Suprapubic skin (tissue), 4 donors: Measurements from ENCODE around the gene ZNF837. TPM values are rescaled to one million over a fixed set of nuclear protein-coding genes. Genes with fewer than 3 reads are reported as not detected.

Experiments
- DNase-seq, 2 donors: peaks; one replicate each; pipeline ENCODE4 v3.0.0-alpha.2; 2019; ENCODE audit warnings: low spot score in 2 of 2
- H3K27ac ChIP-seq: fragments of 200-600 bp; sonication (generic); one replicate; pipeline ENCODE4 v1.5.1; 2019
- H3K27me3 ChIP-seq: fragments of 200-600 bp; sonication (generic); one replicate; pipeline ENCODE4 v1.5.1; 2019
- H3K36me3 ChIP-seq: fragments of 200-600 bp; sonication (generic); one replicate; pipeline ENCODE4 v1.5.1; 2019
- H3K4me1 ChIP-seq: fragments of 200-600 bp; sonication (generic); one replicate; pipeline ENCODE4 v1.5.1; 2019
- H3K4me3 ChIP-seq: fragments of 200-600 bp; sonication (generic); one replicate; pipeline ENCODE4 v1.5.1; 2019; ENCODE audit warnings: mild to moderate bottlenecking
- H3K9me3 ChIP-seq: fragments of 200-600 bp; sonication (generic); one replicate; pipeline ENCODE4 v1.5.1; 2019
- EP300 ChIP-seq: sonication (generic); formaldehyde crosslinking; IDR thresholded peaks from one replicate; pipeline ENCODE4 v1.6.1; 2017; ENCODE audit warnings: antibody characterized with exemption
- POLR2A ChIP-seq, 2 donors: fragments of 450-650 bp; IDR thresholded peaks; one replicate each; pipeline ENCODE4 v1.6.1; 2017; ENCODE audit warnings: antibody characterized with exemption in 2 of 2, mild to moderate bottlenecking in 2 of 2, moderate library complexity in 2 of 2
- POLR2AphosphoS5 ChIP-seq, 3 donors: sonication (generic); formaldehyde crosslinking; IDR thresholded peaks; one replicate each; pipeline ENCODE4 v1.6.1; 2017; ENCODE audit warnings: antibody characterized with exemption in 3 of 3
- WGBS: methylation state at CpG from one replicate; pipeline ENCODE4 v1.1.5; 2018; 5-methylcytosine and 5-hydroxymethylcytosine counted together
- total RNA-seq, 4 donors: library from RNA; depleted of rRNA; stranded (reverse); fragments of >200 nt; gene quantifications; one replicate each; pipeline ENCODE4 v1.1.0, GENCODE V29; 2016
- TF ChIP-seq, protein P1 (sequence below), 2 donors: fragments of 200-600 bp in 1 of 2; fragments of 450-650 bp in 1 of 2; sonication (generic) in 1 of 2; IDR thresholded peaks; one replicate each; pipeline ENCODE4 v1.5.1; 2016 to 2019; ENCODE audit warnings: antibody characterized with exemption in 2 of 2, mild to moderate bottlenecking in 1 of 2, moderate library complexity in 1 of 2

ZNF837 gene
- total RNA-seq, 4 donors from 2014 or later = 2.6 to 6.2 (median 4.3) TPM

- WGBS = 0% methylated on average over 13 of the region's 82 CpGs
- no peak for TF ChIP-seq POLR2AphosphoS5 (IDR thresholded peaks at IDR 0.05)
- TF ChIP-seq EP300 = no peak
- TF ChIP-seq, protein P1, sequence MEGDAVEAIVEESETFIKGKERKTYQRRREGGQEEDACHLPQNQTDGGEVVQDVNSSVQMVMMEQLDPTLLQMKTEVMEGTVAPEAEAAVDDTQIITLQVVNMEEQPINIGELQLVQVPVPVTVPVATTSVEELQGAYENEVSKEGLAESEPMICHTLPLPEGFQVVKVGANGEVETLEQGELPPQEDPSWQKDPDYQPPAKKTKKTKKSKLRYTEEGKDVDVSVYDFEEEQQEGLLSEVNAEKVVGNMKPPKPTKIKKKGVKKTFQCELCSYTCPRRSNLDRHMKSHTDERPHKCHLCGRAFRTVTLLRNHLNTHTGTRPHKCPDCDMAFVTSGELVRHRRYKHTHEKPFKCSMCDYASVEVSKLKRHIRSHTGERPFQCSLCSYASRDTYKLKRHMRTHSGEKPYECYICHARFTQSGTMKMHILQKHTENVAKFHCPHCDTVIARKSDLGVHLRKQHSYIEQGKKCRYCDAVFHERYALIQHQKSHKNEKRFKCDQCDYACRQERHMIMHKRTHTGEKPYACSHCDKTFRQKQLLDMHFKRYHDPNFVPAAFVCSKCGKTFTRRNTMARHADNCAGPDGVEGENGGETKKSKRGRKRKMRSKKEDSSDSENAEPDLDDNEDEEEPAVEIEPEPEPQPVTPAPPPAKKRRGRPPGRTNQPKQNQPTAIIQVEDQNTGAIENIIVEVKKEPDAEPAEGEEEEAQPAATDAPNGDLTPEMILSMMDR (IDR thresholded peaks at IDR 0.05) = no peak
- TF ChIP-seq POLR2A (IDR thresholded peaks at IDR 0.05) = no peak
- Histone ChIP-seq H3K27me3 (peaks cover 38% of the 10 kb centered on the region), H3K36me3 (no peaks in the 10 kb centered on the region), H3K4me1 (peaks cover 21% of the 10 kb centered on the region), H3K27ac (peak overlapping the region; percentile 30), H3K9me3 (no peaks in the 10 kb centered on the region), H3K4me3 (peak overlapping the region; percentile 50)
- DNase-seq = no peak
Measured at GRCh38 chr19:58346961-58347929, 33.6 kb downstream of the ZNF837 start.

DNA sequence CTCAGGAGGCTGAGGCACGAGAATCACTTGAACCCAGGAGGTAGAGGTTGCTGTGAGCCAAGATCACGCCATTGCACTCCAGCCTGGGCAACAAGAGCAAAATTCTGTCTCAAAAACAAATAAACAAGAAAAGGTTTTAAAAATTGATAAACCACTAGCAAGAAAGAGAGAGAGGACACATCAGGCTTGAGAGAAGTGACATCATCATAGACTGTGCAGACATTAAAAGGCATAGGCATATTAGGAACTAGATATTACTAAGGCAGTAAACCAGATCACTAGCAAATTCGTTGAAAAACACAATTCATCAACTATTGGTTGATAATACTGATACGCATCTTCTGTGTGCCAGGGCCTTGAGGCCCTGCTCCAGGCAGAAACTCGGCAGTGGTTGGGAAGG lies 35.3 kb downstream of the ZNF837 start:
- DNase-seq = no peak
- Histone ChIP-seq H3K9me3 (no peaks in the 10 kb centered on the region), H3K27ac (no peak overlapping the region), H3K27me3 (peaks cover 28% of the 10 kb centered on the region), H3K4me3 (no peak overlapping the region), H3K36me3 (peaks cover 4% of the 10 kb centered on the region), H3K4me1 (peaks cover 21% of the 10 kb centered on the region)
- WGBS = 63% methylated on average over 5 of the region's 5 CpGs
- TF ChIP-seq POLR2AphosphoS5 (IDR thresholded peaks at IDR 0.05) (no peak), POLR2A (IDR thresholded peaks at IDR 0.05) (no peak), EP300 (no peak)
- TF ChIP-seq, protein P1 (IDR thresholded peaks at IDR 0.05) = no peak

GRCh38 chr19:58338825-58339558 lies 41.8 kb downstream of the ZNF837 start:
- Histone ChIP-seq H3K4me3 (no peak overlapping the region), H3K4me1 (no peaks in the 10 kb centered on the region), H3K27ac (no peak overlapping the region), H3K36me3 (peaks cover 44% of the 10 kb centered on the region), H3K27me3 (no peaks in the 10 kb centered on the region), H3K9me3 (no peaks in the 10 kb centered on the region)
- no peak for DNase-seq
- TF ChIP-seq EP300 (no peak), POLR2A (IDR thresholded peaks at IDR 0.05) (no peak), POLR2AphosphoS5 (IDR thresholded peaks at IDR 0.05) (no peak)
- WGBS = 89% methylated on average over 25 of the region's 30 CpGs

- no peak overlapping the region for H3K4me3 ChIP-seq
- WGBS = 97% methylated on average over 11 of the region's 11 CpGs
- no peaks in the 10 kb centered on the region for H3K27me3 ChIP-seq
- no peaks in the 10 kb centered on the region for H3K9me3 ChIP-seq
- TF ChIP-seq, protein P1 (IDR thresholded peaks at IDR 0.05) = no peak
- no peak for TF ChIP-seq EP300
- no peak for TF ChIP-seq POLR2AphosphoS5 (IDR thresholded peaks at IDR 0.05)
- TF ChIP-seq POLR2A (IDR thresholded peaks at IDR 0.05) = no peak
- peaks cover 44% of the 10 kb centered on the region for H3K36me3 ChIP-seq
- no peaks in the 10 kb centered on the region for H3K4me1 ChIP-seq
- H3K27ac ChIP-seq = no peak overlapping the region
- no peak for DNase-seq
Measured at GRCh38 chr19:58338336-58338735, 42.5 kb downstream of the ZNF837 start.

DNA sequence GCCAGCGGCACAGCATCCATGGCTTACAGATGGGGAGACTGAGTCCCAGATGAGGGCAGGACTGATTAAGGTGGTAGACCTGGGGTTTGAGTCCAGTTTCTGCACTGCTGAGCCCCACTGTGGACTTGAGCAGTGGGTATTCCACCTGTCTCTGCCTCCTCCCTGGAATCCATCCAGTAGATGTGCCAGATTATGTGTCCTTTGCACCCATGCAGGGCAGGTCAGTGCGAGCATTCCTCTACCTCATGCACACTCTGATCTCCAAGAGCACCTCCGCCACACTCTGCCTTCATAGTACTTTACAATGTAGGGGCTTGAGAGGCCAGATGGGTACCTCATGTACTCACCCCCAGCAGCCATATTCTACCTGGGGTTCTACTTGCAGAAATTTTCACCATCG lies 44.0 kb downstream of the ZNF837 start:
- TF ChIP-seq POLR2A (IDR thresholded peaks at IDR 0.05) (no peak), POLR2AphosphoS5 (IDR thresholded peaks at IDR 0.05) (no peak), EP300 (no peak)
- TF ChIP-seq, protein P1 (IDR thresholded peaks at IDR 0.05) = no peak
- no peaks in the 10 kb centered on the region for H3K9me3 ChIP-seq

More for the DNA sequence above, 44.0 kb downstream of the ZNF837 start:
- DNase-seq = no peak
- H3K27ac ChIP-seq = no peak overlapping the region
- no peaks in the 10 kb centered on the region for H3K4me1 ChIP-seq
- no peaks in the 10 kb centered on the region for H3K27me3 ChIP-seq
- peaks cover 44% of the 10 kb centered on the region for H3K36me3 ChIP-seq
- WGBS = 88% methylated on average over 3 of the region's 4 CpGs
- H3K4me3 ChIP-seq = no peak overlapping the region
